GM19468 (cell line): ENCODE measurements around the gene TMEM271.

ENCODE experiments used
- ATAC-seq: cut with Tn5 transposase; IDR thresholded peaks from one replicate; pipeline ENCODE4 v1.9.1; 2021; ENCODE audit warnings: mild to moderate bottlenecking, moderate library complexity, moderate number of reproducible peaks; ENCODE audit not compliant: unreplicated experiment; ENCODE audit errors: extremely low read depth

The TMEM271 gene

GRCh38 chr4:581753-582361 is 5.8 kb upstream of the TMEM271 start:
- ATAC-seq: no peak

DNA sequence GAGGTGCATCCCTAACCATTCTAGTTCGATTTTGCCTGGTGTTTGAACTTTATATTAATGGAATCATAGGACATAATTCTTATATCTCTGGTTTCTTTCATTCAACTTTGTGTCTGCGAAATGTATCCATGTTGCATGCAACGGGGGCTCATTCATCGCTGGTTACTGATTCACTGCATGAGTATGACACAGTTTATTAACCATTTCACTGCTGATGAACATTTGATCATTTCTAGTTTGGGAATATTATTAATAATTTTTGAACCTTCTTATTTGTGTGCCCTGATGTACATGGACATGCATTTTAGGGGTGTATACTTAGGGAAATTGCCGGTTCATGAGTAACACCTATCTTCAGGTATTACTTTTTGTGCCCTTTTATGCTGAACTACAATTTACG is 5.1 kb upstream of the TMEM271 start:
- no peak for ATAC-seq

- no peak for ATAC-seq
Measured at GRCh38 chr4:579543-580175, 3.6 kb upstream of the TMEM271 start.

GRCh38 chr4:578451-579443 is 2.7 kb upstream of the TMEM271 start:
- ATAC-seq: no peak

DNA sequence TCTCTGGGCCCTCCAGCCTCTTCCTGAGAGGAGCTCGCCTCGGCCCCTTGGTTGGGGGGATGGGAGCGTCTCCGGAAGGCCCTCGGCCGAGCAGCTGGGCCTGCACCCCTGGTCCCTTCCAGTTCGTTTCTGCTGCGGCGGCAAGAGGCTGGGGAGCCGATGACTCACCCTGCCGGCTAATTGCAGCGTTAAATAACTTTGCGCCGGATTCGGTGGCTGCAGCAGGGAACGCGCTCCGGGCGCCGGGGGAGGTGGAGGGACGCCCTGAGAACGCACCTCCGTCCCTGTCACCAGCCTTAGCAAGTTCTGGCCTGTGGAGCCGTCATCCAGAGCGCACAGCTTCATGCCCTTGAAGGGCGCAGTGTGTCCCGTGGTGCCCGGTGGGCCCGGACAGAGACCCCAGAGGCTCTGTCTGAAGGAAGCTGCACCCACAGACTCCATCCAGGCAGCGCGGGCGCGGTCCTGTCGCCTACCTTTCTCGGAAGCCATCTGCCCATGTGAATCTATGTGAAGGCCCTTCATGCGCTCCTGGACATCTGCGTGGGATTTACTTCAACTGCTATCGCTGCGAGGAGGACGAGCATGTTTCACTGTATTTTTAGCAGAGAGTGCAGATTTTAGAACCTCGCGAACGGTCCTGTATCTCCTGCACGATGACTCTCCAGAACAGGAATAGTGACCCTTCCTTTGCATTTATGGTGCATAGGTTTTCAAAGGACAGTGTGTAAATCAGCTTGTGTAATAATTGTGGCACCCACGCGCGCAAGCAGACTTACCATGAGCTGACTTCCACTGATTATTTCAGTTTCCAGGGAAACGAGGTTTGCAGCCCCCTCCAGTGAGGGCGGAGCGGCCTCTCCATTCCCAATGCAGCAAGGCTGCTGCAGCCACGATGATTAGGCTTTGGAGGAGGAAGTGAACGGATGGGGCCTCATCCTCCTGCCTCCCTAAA is 1.7 kb upstream of the TMEM271 start:
- ATAC-seq: no peak

DNA sequence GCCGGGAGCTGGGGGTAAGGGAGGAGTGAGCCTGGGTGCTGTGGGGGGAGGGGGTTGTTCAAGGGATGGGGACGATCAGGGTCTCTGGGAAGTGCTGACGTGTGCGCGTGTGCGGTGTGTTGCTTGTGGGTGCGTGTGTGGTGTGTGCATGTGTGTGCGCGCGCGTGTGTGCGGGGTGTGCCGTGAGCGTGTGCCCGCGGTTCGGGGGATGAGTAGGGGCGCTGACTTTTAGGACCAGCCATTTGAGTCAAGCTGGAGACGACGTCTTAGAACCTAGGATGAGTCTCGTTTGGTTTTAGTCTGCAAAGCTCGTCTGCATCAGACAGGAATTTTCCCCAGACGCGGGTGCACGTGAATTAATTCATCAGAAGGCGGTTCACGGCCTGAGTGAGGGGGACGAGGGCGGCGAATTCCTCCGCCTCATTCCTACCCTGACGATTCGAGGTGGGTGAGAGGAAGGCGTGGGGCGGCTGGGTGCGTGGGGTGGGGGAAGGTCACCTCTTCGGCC is 950 bp upstream of the TMEM271 start:
- no peak for ATAC-seq

DNA sequence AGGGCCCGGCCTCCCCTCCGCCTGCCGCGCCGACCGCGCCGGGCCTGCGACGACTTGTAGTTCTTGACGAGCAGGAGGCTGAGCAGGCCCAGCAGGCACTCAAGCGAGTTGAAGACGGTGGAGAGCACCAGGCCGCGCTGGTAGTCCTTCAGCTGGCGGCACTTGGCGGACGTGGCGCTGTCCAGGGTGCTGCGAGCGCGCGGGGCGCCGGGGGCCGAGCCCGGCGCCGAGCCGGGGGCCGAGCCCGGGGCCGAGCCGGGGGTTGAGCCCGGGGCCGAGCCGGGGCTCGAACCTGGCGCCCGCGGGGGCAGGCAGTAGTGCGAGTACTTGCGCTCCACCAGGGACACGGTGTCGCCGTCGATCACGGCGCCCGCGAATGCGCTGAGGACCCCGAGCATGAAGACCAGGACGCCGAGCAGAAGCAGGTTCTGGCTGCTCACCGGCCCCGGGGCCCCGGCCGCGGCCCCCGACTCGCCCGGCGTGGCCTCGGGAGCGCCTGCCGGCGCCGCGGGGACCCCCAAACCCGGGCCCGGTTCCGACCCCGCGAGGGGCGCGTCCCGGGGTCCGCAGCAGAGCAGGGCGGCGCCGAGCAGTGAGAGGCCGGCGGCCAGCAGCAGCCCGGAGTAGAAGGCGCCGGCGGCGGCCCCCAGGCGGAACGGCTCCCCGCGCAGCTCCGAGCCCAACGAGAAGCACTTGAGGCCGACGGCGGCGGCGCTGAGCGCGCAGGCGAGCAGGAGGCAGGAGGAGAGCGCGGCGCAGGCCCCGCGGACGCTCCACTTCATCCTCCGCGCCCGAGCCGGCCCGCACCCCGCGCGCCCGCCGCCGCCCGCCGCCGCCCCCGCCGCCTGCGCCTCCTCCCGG is 584 bp downstream of the TMEM271 start:
- ATAC-seq: no peak

DNA sequence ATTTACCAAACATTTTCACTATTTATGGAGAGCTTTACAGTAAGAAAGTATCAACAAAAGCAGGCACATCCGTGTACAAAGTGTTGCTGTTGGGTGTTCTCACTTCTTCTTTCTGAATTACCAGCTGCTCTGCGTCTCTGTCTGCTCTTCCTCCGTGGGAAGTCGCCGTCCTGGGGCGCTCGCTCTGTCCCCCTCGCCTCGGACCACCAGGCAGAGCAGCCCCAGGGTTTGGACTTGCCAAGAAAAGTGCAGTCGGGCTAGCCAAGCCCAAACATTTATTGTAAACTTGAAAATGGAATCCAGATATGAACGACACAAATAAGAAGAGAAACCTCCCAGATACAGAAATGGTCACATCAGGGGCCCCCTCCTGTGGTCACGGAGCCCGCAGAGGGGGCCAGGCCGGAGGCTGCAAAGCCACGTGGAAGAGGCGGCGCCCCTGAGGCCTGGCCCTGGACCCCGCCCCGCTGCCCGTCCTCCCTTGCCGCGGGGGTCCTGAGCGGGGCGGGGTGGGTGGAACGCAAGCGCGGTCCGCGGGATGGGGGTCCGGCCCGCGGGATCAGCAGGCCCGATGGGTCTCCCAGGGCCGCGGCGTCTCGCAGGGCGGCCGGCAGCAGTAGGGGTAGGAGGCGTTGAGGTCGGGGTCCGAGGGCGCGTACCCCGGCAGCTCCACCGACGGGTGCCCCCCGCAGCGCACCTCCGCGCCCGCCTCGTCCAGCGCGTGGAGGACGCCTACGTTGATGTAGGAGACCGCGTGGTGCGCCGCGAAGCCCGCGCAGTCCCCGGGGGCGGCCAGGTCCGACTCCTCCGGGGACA is 1.5 kb downstream of the TMEM271 start:
- ATAC-seq: no peak

GRCh38 chr4:573122-573892 is 2.8 kb downstream of the TMEM271 start:
- ATAC-seq: no peak

DNA sequence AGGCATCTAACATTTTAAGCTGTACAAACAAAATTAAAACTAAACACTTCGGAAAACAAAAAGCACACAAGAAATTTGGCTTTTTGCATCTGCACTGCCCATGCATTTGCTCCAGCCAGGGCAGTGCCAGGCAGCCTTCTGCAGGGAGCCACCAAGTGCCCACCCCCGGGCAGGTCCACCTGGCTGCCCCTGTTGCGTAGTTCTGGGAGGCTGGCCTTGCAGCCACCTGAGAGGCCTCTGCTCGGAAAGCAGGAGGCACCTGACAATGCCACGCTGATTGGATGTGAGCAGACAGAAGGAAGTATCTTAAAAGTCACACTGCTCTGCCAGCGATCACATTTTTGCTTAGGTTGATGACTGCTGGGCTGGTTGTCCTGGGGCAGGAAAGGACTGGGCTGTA is 3.5 kb downstream of the TMEM271 start:
- ATAC-seq: no peak

DNA sequence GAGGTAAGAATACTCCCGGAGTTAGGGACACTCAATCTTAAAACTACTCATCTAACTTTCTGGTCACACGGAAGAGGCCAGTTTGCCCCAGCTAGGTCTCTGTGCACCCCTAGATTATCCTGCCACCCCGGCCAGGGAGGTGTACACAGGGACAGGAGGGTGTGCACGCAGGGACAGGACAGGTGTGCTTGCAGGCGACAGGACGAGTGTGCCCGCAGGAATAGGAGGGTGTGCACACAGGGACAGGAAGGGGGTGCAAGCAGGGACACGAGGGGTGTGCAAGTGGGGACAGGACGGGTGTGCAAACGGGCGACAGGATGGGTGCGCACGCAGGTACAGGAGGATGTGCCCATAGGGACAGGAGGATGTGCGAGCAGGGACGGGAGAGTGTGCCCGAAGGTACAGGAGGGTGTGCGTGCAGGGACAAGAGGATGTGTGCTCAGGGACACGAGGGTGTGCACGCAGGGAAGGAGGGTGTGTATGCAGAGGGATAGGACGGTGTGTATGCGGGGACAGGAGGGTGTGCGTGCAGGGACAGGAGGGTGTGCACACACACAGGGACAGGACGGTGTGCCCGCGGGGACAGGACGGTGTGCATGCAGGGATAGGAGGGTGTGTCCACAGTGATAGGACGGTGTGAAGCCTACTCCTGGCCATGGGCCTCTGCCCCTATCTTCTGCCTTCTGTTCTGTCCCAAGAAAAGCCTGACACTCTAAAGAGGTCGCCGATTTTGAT is 4.1 kb downstream of the TMEM271 start:
- no peak for ATAC-seq

DNA sequence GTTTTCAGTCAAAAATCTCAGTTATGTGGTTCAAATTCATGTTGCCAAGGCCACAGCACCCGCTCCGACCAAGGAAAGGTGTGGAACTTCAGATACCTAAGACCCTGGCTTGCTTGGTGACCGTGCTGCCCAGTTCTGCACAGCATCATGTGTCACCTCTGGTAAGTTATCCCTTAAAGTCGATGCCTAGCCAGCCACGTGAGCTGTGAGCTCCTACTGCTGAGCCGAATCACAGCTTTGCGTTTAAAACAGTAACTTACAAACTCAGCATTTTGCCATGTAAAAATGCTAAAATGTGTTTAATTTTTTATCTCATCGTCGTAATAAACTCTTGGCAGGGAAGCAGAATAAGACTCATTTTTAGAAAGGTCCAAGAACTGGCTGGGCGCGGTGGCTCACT is 5.3 kb downstream of the TMEM271 start:
- ATAC-seq: no peak

DNA sequence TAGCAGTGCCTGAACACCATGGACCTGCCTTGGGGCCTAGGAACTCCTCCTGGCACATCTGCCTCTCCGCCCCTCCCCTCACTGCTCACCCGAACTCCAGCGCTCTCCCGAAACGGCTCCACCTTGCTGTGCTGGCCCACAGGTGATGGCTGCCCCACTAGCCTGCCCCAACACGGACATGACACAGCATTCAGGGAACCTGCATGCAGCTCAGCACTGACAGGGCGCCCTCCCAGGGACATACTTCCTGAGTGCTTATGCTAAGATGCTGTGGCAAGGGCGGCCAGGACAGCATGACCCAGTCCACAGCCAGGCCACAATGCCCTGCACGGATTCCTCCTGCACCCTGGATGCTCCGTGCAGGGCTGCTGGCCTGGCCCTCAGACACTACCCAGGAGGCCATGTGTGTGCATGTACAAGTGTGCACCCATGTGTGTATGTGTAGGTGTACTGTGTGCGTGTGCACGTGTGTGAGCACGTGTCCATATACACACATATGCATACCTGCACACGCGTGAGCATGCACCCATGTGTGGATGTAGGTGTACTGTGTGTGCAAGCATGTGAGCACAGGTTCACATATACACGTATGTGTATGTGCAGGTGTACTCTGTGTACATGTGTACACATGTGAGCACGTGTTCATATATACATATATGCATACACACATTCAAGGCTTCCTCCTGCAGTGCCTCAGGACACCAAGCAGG is 6.0 kb downstream of the TMEM271 start:
- no peak for ATAC-seq

- no peak for ATAC-seq
Measured at GRCh38 chr4:568962-569361, 7.1 kb downstream of the TMEM271 start.

DNA sequence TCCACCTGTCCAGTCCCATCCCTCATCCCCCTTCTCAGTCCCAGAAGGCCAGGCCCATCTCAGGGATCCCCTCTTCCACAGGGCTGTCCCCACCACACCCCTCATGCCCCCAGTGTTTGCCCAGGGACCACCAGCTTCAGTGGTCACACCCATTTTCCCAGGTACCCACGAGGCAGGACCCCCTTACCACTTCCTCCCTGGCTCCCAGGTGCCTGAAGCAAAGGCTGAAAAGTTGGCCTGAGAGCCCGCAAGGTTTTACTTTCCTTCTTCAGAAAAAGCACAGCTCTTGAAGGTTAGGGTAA is 7.8 kb downstream of the TMEM271 start:
- ATAC-seq: no peak
